Measurements from ENCODE around the gene CUX1.
"Not testable (repeated sequence)": the region's sequence is repeated elsewhere in the genome, so short reads cannot be mapped to it uniquely, and the experiment has no call there.

Gene CUX1

DNA sequence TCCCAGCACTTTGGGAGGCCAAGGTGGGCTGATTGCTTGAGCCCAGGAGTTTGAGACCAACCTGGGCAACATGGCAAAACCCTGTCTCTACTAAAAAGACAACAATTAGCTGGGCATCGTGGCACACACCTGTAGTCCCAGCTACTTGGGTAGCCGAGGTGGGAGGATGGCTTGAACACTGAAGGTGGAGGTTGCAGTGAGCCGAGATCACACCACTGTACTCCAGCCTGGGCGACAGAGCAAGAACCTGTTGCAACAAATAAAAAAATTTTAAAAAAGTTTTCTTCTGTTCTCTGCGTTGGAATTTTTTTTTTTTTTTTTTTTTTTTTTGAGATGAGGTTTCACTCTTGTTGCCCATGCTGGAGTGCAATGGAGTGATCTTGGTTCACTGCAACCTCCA is 34.9 kb downstream of the CUX1 start:
- not testable (repeated sequence) for DNase-seq (ENCODE audit: low read depth in 2 of 2)

GRCh38 chr7:101853684-101854083 is 36.3 kb downstream of the CUX1 start:
- no peak for DNase-seq (ENCODE audit: low read depth in 2 of 2)

GRCh38 chr7:101854084-101854865 is 36.8 kb downstream of the CUX1 start:
- no peak for DNase-seq (ENCODE audit: low read depth in 2 of 2)

DNA sequence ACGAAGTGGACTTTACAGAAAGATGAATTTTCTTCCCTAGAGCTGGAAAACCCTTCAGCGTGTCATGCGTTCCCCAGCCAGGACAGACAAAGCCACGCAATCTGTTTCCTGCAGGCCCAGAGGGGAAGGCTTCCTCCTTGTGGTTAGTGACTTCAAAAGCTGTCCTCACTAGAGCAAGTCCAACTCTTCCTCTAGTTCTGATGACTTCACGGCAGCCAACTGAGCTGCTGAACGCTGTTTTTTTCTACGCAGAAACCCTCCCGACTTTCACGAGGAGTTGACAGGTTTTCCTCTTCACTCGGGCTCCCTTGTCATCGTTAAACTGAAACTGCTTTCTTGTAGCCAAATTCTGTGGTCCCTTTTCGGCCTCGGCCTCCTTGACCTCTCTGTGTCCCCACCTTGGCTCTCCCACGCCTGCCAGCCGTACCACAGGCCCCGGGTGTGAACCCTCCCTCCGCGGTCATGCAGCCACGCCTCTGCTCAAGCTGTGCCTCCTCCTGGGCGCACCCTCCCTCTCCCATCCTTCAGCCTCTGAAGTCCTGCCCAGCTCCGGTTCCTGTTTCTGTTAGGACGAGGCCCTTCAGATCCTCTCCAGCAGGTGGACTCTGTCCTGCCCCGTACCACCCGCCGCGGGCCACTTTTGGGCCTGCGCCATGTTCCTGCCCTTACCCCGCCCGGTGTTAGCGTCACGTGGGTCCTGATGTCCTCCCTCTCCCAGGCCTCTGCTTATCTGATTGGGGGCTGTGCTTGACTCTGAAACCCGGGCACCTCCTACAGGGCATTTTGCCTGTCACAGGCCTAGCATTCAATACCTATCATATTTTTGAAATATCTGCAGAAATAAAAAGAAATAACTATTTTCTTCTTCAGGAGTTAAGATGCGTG is 39.3 kb downstream of the CUX1 start:
- peak; percentile 53 to 56 for DNase-seq (ENCODE audit: low read depth in 2 of 2)

GRCh38 chr7:101857358-101857811 is 40.0 kb downstream of the CUX1 start:
- no peak for DNase-seq (ENCODE audit: low read depth in 2 of 2)

- no peak for DNase-seq (ENCODE audit: low read depth in 2 of 2)
Observed at GRCh38 chr7:101858437-101859385, 41.3 kb downstream of the CUX1 start.

- DNase-seq (ENCODE audit: low read depth in 2 of 2) = no peak
Observed at GRCh38 chr7:101859411-101860106, 42.1 kb downstream of the CUX1 start.

- no peak for DNase-seq (ENCODE audit: low read depth in 2 of 2)
Observed at GRCh38 chr7:101860316-101861217, 43.1 kb downstream of the CUX1 start.

DNA sequence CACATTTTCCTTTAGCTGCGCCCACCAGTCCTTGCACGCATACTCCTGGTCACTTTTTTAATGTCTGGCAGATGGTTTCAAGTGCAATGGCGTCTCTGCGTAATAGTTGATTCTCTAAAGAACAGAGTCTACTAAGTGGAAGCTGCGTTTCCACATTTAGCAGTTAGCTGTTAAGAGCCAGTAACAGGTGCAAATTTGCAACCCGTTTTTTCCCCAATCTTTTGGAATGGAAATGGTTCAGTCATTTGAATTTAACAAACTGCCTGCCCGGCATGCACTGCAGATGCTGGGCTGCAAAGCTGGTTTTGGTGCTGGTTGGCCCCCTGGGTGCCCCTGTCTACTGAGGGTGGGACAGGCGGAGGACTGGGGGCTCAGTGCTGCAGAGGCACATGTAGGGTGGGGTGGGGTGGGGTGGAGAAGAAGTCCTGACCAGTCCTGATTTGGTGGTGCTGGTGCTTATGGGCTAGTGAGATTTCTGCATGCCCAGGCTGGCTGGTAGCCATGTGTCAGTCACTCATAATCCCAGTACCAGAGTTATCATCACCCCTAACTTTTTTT is 43.9 kb downstream of the CUX1 start:
- DNase-seq (ENCODE audit: low read depth in 2 of 2) = no peak

GRCh38 chr7:101862280-101863220 is 45.1 kb downstream of the CUX1 start:
- no peak for DNase-seq (ENCODE audit: low read depth in 2 of 2)

DNA sequence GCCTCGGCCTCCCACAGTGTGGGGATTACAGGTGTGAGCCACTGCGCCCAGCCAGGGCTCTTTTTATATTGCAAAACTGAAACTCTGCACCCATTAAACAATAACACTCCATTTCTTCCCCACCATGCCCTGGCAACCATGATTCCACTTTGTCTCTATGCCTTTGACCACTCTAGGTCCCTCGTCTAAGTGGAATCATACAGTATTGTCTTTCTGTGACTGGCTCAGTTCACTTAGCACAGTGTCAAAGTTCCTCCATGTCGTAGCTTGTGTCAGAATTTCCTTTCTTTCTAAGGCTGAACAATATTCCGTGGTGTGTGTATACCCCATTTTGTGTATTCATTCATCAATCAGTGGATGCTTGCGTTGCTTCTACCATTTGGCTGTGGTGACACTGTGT is 46.2 kb downstream of the CUX1 start:
- DNase-seq (ENCODE audit: low read depth in 2 of 2) = no peak

DNA sequence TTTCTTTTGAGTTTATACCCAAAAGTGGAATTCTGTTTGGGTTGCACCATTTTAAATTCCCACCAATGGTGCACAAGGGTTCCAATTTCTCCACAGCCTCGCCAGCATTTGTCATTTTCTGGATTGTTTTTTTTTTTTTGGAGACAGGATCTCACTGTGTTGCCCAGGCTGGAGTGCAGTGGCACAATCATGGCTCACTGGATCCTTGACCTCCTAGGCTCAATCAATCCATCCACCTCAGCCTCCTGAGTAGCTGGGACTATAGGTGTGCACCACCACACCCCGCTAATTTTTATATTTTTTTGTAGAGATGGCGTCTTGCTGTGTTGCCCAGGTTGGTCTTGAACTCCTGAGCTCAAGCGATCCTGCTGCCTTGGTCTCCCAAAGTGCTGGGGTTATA is 46.6 kb downstream of the CUX1 start:
- DNase-seq (ENCODE audit: low read depth in 2 of 2) = no peak

GRCh38 chr7:101865031-101865430 is 47.6 kb downstream of the CUX1 start:
- no peak for DNase-seq (ENCODE audit: low read depth in 2 of 2)

- no peak for DNase-seq (ENCODE audit: low read depth in 2 of 2)
Observed at GRCh38 chr7:101865455-101865854, 48.0 kb downstream of the CUX1 start.

DNA sequence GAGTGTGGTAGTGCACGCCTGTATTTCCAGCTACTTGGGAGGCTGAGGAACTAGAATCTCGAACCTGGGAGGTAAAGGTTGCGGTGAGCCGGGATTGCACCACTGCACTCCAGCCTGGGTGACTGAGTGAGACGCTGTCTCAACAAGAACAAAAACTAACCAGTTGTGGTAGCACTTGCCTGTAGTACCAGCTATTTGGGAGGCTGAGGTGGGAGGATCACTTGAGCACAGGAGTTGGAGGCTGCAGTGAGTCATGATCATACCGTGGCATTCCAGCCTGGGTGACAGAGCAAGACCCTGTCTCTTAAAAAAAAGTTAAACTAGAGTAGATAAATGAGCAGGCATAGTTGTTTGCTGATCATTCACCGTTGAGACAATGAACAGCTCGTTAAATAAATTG is 48.9 kb downstream of the CUX1 start:
- no peak for DNase-seq (ENCODE audit: low read depth in 2 of 2)

- DNase-seq (ENCODE audit: low read depth in 2 of 2) = no peak
Observed at GRCh38 chr7:101867265-101867664, 49.8 kb downstream of the CUX1 start.

- DNase-seq (ENCODE audit: low read depth in 2 of 2) = not testable (repeated sequence)
Observed at GRCh38 chr7:101867681-101868080, 50.3 kb downstream of the CUX1 start.

- no peak for DNase-seq (ENCODE audit: low read depth in 2 of 2)
Observed at GRCh38 chr7:101868191-101868950, 50.9 kb downstream of the CUX1 start.

Measured in stimulated activated CD8-positive, alpha-beta memory T cell treated with anti-CD3 and anti-CD28 coated beads, Interleukin-2, amount 100 ng/mL, for 1 hour (primary cell).